Caco-2 (cell line): ENCODE data around the gene SRPRB. TPM values are rescaled to one million over a fixed set of nuclear protein-coding genes. Genes with fewer than 3 reads are reported as not detected.

Experiments used
- BruUV-seq: library from RNA; stranded (reverse); fragments of 400-500 nt; replicated peaks from 2 replicates; lab custom pipeline; 2021; lab: Mats Ljungman, UMichigan
- CTCF ChIA-PET: fragments of 300-600 bp; sonication (Branson Sonifier 250); formaldehyde crosslinking; loops from one replicate; lab custom pipeline; 2022; ENCODE audit warnings: antibody characterized with exemption; lab: Charles Lee
- POLR2A ChIA-PET: fragments of 300-600 bp; sonication (Branson Sonifier 250); formaldehyde crosslinking; loops from one replicate; lab custom pipeline; 2022; ENCODE audit warnings: antibody characterized with exemption; lab: Charles Lee
- DNase-seq, 2 experiments: peaks; one replicate each; pipeline versions ENCODE4 v3.0.0 to v3.0.0-alpha.2; 2020 to 2022
- H3K27me3 ChIP-seq: replicated peaks from 2 replicates; pipeline ENCODE4 v1.6.0; 2011; ENCODE audit warnings: low read length; ENCODE audit not compliant: control insufficient read depth, insufficient read depth
- H3K36me3 ChIP-seq: 2 replicates; pipeline ENCODE4 v1.5.1; 2011; ENCODE audit warnings: low read length; ENCODE audit not compliant: control insufficient read depth, insufficient read depth
- H3K4me1 ChIP-seq: fragments of 250-450 bp; sonication (Bioruptor Pico); 2 replicates; pipeline ENCODE4 v1.5.1; 2020; ENCODE audit warnings: mild to moderate bottlenecking
- H3K4me3 ChIP-seq: 2 replicates; pipeline ENCODE4 v1.5.1; 2011; ENCODE audit warnings: low read depth, mild to moderate bottlenecking, control low read depth, low read length
- H3K9me3 ChIP-seq: fragments of 250-450 bp; sonication (Bioruptor Pico); 2 replicates; pipeline ENCODE4 v1.5.1; 2020; ENCODE audit warnings: mild to moderate bottlenecking, moderate library complexity
- H3K27ac Mint-ChIP-seq: one replicate; pipeline ENCODE4 v1.8.0; 2022; ENCODE audit warnings: mixed read lengths; ENCODE audit not compliant: unreplicated experiment
- H3K27me3 Mint-ChIP-seq: one replicate; pipeline ENCODE4 v1.8.0; 2022; ENCODE audit warnings: mixed read lengths; ENCODE audit not compliant: insufficient read depth, unreplicated experiment
- H3K36me3 Mint-ChIP-seq: one replicate; pipeline ENCODE4 v1.8.0; 2022; ENCODE audit warnings: mild to moderate bottlenecking, mixed read lengths; ENCODE audit not compliant: insufficient read depth, unreplicated experiment
- H3K4me1 Mint-ChIP-seq: one replicate; pipeline ENCODE4 v1.8.0; 2022; ENCODE audit warnings: low read depth, mixed read lengths; ENCODE audit not compliant: unreplicated experiment
- H3K4me3 Mint-ChIP-seq: one replicate; pipeline ENCODE4 v1.8.0; 2022; ENCODE audit warnings: mild to moderate bottlenecking, moderate library complexity, mixed read lengths; ENCODE audit not compliant: unreplicated experiment
- H3K9me3 Mint-ChIP-seq: one replicate; pipeline ENCODE4 v1.8.0; 2022; ENCODE audit warnings: mixed read lengths; ENCODE audit not compliant: unreplicated experiment
- CTCF ChIP-seq, 2 experiments: fragments of 200-600 bp in 1 of 2; IDR thresholded peaks; 1 replicate in 1 of 2; 2 replicates in 1 of 2; pipeline versions ENCODE4 v1.5.1 to v1.8.0; 2011 to 2022; ENCODE audit warnings: antibody characterized with exemption in 1 of 2, control low read depth in 1 of 2, inconsistent platforms in 1 of 2, low read depth in 1 of 2, low read length in 1 of 2, mild to moderate bottlenecking in 1 of 2, moderate library complexity in 1 of 2; ENCODE audit not compliant: insufficient read depth in 1 of 2, severe bottlenecking in 1 of 2, unreplicated experiment in 1 of 2
- intact Hi-C: fragments of 100-400 bp; cut with micrococcal nuclease; formaldehyde crosslinking; loops from one replicate; pipeline ENCODE4 v1.10.0; 2022; ENCODE audit not compliant: unreplicated experiment
- total RNA-seq: library from RNA; stranded (reverse); gene quantifications from 2 replicates; pipeline ENCODE4 v1.2.3, GENCODE V29; 2022

SRPRB gene
- total RNA-seq, 1 experiment from 2014 or later, result 87.3 TPM

- CTCF ChIA-PET, result no interaction called here
These were observed 43.1 kb upstream of the SRPRB start for GRCh38 chr3:133762539-133762938.

DNA sequence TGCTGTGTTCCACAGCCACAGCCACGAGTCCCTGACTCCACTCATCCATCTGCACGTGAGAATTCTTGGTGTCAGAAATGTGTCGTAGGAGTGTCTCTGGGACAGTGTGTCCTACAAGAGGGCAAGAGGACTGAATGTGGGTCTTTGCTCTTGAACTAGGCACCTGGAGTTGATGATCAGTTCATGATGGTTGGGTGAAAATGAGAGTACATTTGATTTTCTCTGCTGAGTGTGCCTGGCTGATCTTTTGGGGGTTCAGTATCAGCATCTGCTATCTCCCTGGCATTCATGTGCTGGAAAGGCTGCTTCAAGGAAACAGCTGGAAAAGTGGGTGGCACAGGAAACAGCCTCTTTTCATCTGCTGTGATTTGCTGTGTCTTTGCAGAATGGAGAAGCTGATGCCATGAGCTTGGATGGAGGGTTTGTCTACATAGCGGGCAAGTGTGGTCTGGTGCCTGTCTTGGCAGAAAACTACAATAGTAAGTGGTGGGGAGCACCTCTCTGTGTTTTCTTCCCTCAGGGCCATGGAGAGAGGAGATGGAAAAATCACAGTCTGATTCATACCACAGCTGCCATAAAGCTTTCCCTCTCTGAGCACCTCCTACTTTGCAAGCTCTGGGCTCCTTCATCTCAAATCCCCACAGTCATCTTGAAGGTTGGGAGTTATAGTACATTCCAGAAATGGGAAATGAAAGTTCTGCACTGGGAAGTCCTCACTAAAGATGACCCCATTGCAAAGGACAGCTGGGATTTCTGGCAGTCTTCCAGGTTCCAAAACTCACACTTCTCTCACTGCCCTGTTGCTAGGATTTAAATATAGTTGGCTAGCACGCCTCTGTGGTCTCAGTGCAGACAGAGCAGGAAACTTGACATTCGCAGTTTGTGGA is 41.6 kb upstream of the SRPRB start:
- intact Hi-C loops, result no loop called here

More at GRCh38 chr3:133762539-133762938, 43.1 kb upstream of the SRPRB start:
- Mint-ChIP-seq H3K36me3 (no peaks in the 10 kb centered on the region), H3K4me1 (no peaks in the 10 kb centered on the region), H3K4me3 (no peak overlapping the region), H3K9me3 (no peaks in the 10 kb centered on the region), H3K27ac (no peak overlapping the region), H3K27me3 (no peaks in the 10 kb centered on the region)
- Histone ChIP-seq H3K36me3 (no peaks in the 10 kb centered on the region), H3K9me3 (0 out of 2 replicates have a peak, but pooled peaks cover 4% of the 10 kb centered on the region), H3K4me1 (no peaks in the 10 kb centered on the region), H3K27me3 (no peaks in the 10 kb centered on the region), H3K4me3 (no peak overlapping the region)
- DNase-seq, result no peak
- BruUV-seq, result no TSS peak
- POLR2A ChIA-PET, result no interaction called here
- TF ChIP-seq CTCF (IDR thresholded peaks at IDR 0.05; ENCODE audit: insufficient read depth in 1 of 2, low read depth in 1 of 2, low read length in 1 of 2, severe bottlenecking in 1 of 2, unreplicated experiment in 1 of 2), result no peak
- intact Hi-C loops, result no loop called here

GRCh38 chr3:133765256-133765655 is 40.4 kb upstream of the SRPRB start:
- intact Hi-C loops, result no loop called here

More for the DNA sequence above, 41.6 kb upstream of the SRPRB start:
- Mint-ChIP-seq H3K9me3 (no peaks in the 10 kb centered on the region), H3K27ac (no peak overlapping the region), H3K36me3 (no peaks in the 10 kb centered on the region), H3K4me1 (no peaks in the 10 kb centered on the region), H3K27me3 (no peaks in the 10 kb centered on the region), H3K4me3 (no peak overlapping the region)
- no peak for TF ChIP-seq CTCF (IDR thresholded peaks at IDR 0.05; ENCODE audit: insufficient read depth in 1 of 2, low read depth in 1 of 2, low read length in 1 of 2, severe bottlenecking in 1 of 2, unreplicated experiment in 1 of 2)
- no TSS peak for BruUV-seq
- Histone ChIP-seq H3K27me3 (no peaks in the 10 kb centered on the region), H3K9me3 (0 out of 2 replicates have a peak, but pooled peaks cover 4% of the 10 kb centered on the region), H3K36me3 (no peaks in the 10 kb centered on the region), H3K4me3 (no peak overlapping the region), H3K4me1 (no peaks in the 10 kb centered on the region)
- ChIA-PET POLR2A (no interaction called here), CTCF (no interaction called here)
- DNase-seq, result no peak

More at GRCh38 chr3:133765256-133765655, 40.4 kb upstream of the SRPRB start:
- 0 out of 2 replicates have a peak, but pooled peaks cover 3% of the 10 kb centered on the region for H3K9me3 ChIP-seq
- H3K27me3 Mint-ChIP-seq, result no peaks in the 10 kb centered on the region
- ChIA-PET CTCF (no interaction called here), POLR2A (no interaction called here)
- H3K4me1 Mint-ChIP-seq, result no peaks in the 10 kb centered on the region
- H3K4me3 Mint-ChIP-seq, result no peak overlapping the region
- H3K27ac Mint-ChIP-seq, result no peak overlapping the region
- H3K27me3 ChIP-seq, result no peaks in the 10 kb centered on the region
- no peak for TF ChIP-seq CTCF (IDR thresholded peaks at IDR 0.05; ENCODE audit: insufficient read depth in 1 of 2, low read depth in 1 of 2, low read length in 1 of 2, severe bottlenecking in 1 of 2, unreplicated experiment in 1 of 2)
- no peaks in the 10 kb centered on the region for H3K36me3 Mint-ChIP-seq
- BruUV-seq, result no TSS peak
- H3K36me3 ChIP-seq, result no peaks in the 10 kb centered on the region
- no peaks in the 10 kb centered on the region for H3K4me1 ChIP-seq
- no peaks in the 10 kb centered on the region for H3K9me3 Mint-ChIP-seq
- H3K4me3 ChIP-seq, result no peak overlapping the region
- no peak for DNase-seq
